ENCODE results near the gene HID1.
A peak's percentile ranks its signal among the peaks of the same experiment; 100 is the strongest.

The HID1 gene

DNA sequence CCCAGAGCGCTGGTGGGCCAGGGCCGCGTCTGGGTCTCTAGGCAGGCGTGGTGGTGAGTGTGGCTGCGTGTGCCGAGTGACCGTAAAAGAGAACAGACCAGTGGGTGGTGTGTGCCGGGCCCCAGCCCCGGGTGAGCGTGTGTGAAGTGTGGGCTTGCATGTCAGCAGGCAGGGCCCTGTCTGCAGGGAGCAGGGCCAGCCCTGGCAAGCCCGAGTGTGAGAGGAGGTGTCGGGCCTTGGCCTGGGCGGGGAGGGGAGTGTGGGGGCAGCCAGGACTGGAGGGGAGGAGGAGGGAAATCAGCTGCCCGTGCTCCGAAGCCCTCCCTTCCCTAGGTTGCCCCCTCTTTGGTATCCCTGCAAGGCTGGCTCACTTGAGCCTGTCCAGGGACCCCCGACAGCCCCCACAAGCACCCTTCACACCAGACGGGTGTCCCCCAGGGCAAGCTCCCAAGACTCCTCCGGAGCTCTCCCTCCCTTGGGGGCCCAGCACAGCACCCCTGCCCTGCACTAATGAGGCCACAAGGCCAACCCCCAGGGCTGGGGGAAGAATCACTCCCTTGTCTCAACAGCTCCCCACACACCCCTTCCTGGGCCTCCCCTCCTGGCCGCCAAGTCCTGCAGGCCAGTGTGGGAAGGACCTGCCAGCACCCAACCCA lies 51.4 kb downstream of the HID1 start:
- TF ChIP-seq, protein P1, sequence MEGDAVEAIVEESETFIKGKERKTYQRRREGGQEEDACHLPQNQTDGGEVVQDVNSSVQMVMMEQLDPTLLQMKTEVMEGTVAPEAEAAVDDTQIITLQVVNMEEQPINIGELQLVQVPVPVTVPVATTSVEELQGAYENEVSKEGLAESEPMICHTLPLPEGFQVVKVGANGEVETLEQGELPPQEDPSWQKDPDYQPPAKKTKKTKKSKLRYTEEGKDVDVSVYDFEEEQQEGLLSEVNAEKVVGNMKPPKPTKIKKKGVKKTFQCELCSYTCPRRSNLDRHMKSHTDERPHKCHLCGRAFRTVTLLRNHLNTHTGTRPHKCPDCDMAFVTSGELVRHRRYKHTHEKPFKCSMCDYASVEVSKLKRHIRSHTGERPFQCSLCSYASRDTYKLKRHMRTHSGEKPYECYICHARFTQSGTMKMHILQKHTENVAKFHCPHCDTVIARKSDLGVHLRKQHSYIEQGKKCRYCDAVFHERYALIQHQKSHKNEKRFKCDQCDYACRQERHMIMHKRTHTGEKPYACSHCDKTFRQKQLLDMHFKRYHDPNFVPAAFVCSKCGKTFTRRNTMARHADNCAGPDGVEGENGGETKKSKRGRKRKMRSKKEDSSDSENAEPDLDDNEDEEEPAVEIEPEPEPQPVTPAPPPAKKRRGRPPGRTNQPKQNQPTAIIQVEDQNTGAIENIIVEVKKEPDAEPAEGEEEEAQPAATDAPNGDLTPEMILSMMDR (IDR thresholded peaks at IDR 0.05; ENCODE audit: insufficient read depth, missing control alignments) = no peak
- DNase-seq (ENCODE audit: insufficient read length, low spot score) = no peak
- FAIRE-seq = no peak

DNA sequence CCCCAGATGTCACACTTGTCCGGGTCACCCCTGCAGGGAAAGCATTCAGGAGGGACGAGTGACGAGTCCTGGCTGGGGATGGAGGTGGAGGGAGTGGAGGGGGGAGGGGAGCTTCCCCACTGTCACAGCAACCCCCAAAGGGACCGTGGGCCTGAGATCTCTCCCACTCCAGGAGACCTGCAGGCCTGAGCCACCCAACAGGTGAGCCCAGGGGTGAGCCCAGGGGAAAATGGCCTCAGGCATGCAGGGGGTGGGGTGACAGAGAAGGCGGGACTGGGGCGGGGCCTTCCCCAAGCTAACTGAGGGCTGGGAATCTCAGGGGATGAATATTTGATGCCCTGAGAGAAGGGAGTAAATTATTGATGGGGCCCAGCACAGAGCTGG lies 51.9 kb downstream of the HID1 start:
- TF ChIP-seq, protein P1 (IDR thresholded peaks at IDR 0.05; ENCODE audit: insufficient read depth, missing control alignments) = no peak
- FAIRE-seq (no peak), DNase-seq (ENCODE audit: insufficient read length, low spot score) (no peak)

DNA sequence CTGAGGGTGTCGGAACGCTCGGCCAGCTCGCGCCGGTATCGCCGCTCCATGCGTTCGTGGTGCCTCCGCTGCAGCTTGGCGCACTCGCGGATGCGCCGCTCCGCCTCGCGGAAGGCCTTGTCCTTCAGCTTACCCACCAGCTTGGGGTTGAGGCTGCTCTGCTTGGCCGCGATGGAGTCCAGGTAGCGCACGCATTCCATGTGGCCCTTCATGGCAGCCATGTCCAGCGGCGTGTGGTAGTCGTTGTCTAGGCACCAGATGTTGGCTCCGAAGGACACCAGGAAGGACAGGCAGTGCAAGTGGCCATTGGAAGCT lies 52.3 kb downstream of the HID1 start:
- no peak for FAIRE-seq

DNA sequence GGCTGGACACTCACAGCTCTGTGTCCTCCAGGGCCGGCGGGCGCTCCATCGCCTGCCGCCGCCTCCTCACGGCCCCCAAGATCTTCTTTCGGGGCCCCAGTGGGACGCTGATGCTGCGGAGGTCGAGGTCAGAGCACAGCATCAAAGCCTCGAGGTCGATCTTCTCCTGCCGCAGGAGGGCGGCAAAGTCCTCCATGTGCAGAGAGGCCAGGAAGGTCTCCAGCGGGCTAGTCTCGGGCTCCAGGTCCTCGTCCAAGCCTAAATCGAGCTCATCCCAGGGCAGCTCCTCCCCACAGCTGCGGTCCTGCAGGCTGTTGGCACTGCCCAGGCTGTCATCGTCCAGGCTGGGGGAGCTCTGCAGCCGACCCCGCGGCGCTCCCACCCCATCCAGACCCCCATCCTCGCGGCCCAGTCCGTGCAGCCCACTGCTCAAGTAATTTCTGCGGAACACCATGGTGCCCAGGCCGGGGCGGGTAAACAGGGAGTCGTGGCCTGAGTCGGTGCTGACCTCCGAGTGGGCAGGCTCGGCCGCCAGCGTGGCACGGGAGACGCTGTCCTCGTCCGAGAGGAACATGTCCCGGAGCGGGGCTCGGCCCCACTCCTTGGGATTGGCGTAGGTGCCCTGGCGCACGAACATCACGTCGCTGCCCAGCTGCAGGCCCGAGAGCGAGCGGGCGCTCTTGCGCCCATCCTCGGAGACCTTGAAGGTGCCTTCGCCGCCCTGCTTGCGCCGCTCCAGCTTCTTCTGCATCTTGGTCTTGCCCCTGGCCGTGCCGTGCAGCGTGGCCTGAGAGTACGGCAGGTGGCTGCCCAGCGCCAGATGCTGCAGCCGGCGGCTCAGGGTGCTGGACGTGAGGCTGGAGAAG lies 52.9 kb downstream of the HID1 start:
- TF ChIP-seq, protein P1 (IDR thresholded peaks at IDR 0.05; ENCODE audit: insufficient read depth, missing control alignments) = peak; percentile 54
- DNase-seq (ENCODE audit: insufficient read length, low spot score) (no peak), FAIRE-seq (no peak)

More for the DNA sequence above, 52.3 kb downstream of the HID1 start:
- TF ChIP-seq, protein P1 (IDR thresholded peaks at IDR 0.05; ENCODE audit: insufficient read depth, missing control alignments) = no peak
- DNase-seq (ENCODE audit: insufficient read length, low spot score) = no peak

DNA sequence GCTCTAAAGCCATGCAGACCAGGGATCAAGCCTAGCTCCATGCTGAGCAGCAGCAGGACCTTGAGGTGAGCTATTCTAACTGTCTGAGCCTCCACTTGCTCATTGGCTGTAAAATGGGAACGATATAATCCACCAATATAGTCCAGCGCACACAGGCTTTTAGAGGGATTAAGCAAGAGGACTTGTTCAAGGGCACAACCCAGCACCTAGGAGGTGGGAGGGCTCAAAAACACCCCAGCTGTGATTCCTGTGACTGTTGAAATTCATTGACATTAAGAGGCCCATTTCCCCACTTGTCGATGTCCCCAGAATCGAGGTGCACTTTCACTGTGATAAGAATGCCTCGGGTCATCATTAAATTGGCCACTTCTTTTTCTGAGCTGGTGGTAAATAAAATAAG lies 53.7 kb downstream of the HID1 start:
- FAIRE-seq (no peak), DNase-seq (ENCODE audit: insufficient read length, low spot score) (no peak)
- TF ChIP-seq, protein P1 (IDR thresholded peaks at IDR 0.05; ENCODE audit: insufficient read depth, missing control alignments) = no peak

DNA sequence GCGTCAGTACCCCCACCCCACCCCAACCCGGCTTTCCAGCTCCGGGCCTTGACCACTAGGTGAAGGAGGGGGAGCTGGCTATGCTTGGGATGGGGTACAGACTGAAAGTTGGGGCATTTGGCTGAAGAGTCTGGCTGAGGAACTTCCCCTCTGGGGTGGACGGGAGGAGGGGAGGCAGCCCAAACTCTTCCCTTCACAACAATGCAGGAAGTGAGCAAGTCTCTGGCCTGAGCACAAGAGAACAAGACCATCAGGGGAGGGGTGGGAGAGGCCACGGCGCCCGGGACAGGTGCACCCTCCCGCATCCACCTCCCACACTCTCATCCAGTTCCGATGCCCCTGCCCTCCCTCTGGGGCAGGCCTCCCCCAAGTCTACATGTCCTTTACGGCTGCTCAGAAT lies 55.1 kb downstream of the HID1 start:
- DNase-seq (ENCODE audit: insufficient read length, low spot score) (no peak), FAIRE-seq (no peak)
- TF ChIP-seq, protein P1 (IDR thresholded peaks at IDR 0.05; ENCODE audit: insufficient read depth, missing control alignments) = no peak

DNA sequence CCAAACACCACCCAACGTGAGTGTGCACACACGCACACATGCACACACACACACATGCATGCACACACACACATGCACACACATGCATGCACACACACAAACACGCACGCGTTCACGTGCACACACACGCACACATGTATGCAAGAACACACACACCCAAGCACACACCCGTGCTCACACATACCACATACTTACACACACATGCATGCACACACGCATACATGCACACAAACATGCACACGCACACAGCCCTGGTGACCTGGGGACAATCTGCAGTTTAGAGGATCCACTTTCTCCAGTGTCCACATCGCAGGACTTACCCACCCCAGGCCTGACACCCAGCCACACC lies 55.7 kb downstream of the HID1 start:
- no peak for FAIRE-seq

More for the DNA sequence above, 55.7 kb downstream of the HID1 start:
- DNase-seq (ENCODE audit: insufficient read length, low spot score) = no peak
- TF ChIP-seq, protein P1 (IDR thresholded peaks at IDR 0.05; ENCODE audit: insufficient read depth, missing control alignments) = no peak

Measured in D721Med (cell line).